ENCODE measurements around the gene XPC.

XPC gene

GRCh38 chr3:14157951-14158350 lies 20.4 kb downstream of the XPC start:
- H3K4me3 ChIP-seq (ENCODE audit: insufficient read depth, low read depth, low read length): no peak overlapping the region
- H3K27me3 ChIP-seq (ENCODE audit: control insufficient read depth, insufficient read depth, low read length, poor library complexity, severe bottlenecking): no peaks in the 10 kb centered on the region
- H3K36me3 ChIP-seq (ENCODE audit: control insufficient read depth, insufficient read depth, low read length): peaks cover 50% of the 10 kb centered on the region
- no peak overlapping the region for H3K27ac ChIP-seq (ENCODE audit: insufficient read depth, low read depth, low read length, poor library complexity, severe bottlenecking)
- H3K4me1 ChIP-seq (ENCODE audit: control insufficient read depth, insufficient read depth, low read length): no peaks in the 10 kb centered on the region
- 94 to 96% methylated on average over 9 of the region's 9 CpGs for WGBS, 2 experiments
- H3K9me3 ChIP-seq (ENCODE audit: control insufficient read depth, low read length): no peaks in the 10 kb centered on the region

- H3K27ac ChIP-seq (ENCODE audit: insufficient read depth, low read depth, low read length, poor library complexity, severe bottlenecking): no peak overlapping the region
- no peaks in the 10 kb centered on the region for H3K9me3 ChIP-seq (ENCODE audit: control insufficient read depth, low read length)
- no peaks in the 10 kb centered on the region for H3K4me1 ChIP-seq (ENCODE audit: control insufficient read depth, insufficient read depth, low read length)
- 96 to 97% methylated on average over 13 of the region's 13 CpGs for WGBS, 2 experiments
- no peak overlapping the region for H3K4me3 ChIP-seq (ENCODE audit: insufficient read depth, low read depth, low read length)
- no peaks in the 10 kb centered on the region for H3K27me3 ChIP-seq (ENCODE audit: control insufficient read depth, insufficient read depth, low read length, poor library complexity, severe bottlenecking)
- peaks cover 40% of the 10 kb centered on the region for H3K36me3 ChIP-seq (ENCODE audit: control insufficient read depth, insufficient read depth, low read length)
Measured at GRCh38 chr3:14156843-14157561, 21.4 kb downstream of the XPC start.

- 95% methylated on average over 7 of the region's 7 CpGs for WGBS, 2 experiments
- Histone ChIP-seq H3K36me3 (ENCODE audit: control insufficient read depth, insufficient read depth, low read length) (peaks cover 32% of the 10 kb centered on the region), H3K4me3 (ENCODE audit: insufficient read depth, low read depth, low read length) (no peak overlapping the region), H3K9me3 (ENCODE audit: control insufficient read depth, low read length) (no peaks in the 10 kb centered on the region), H3K4me1 (ENCODE audit: control insufficient read depth, insufficient read depth, low read length) (no peaks in the 10 kb centered on the region), H3K27me3 (ENCODE audit: control insufficient read depth, insufficient read depth, low read length, poor library complexity, severe bottlenecking) (no peaks in the 10 kb centered on the region), H3K27ac (ENCODE audit: insufficient read depth, low read depth, low read length, poor library complexity, severe bottlenecking) (no peak overlapping the region)
Measured at GRCh38 chr3:14156201-14156600, 22.2 kb downstream of the XPC start.

- 87 to 91% methylated on average over 7 of the region's 7 CpGs for WGBS, 2 experiments
- Histone ChIP-seq H3K9me3 (ENCODE audit: control insufficient read depth, low read length) (no peaks in the 10 kb centered on the region), H3K27ac (ENCODE audit: insufficient read depth, low read depth, low read length, poor library complexity, severe bottlenecking) (no peak overlapping the region), H3K36me3 (ENCODE audit: control insufficient read depth, insufficient read depth, low read length) (peaks cover 22% of the 10 kb centered on the region), H3K4me1 (ENCODE audit: control insufficient read depth, insufficient read depth, low read length) (no peaks in the 10 kb centered on the region), H3K27me3 (ENCODE audit: control insufficient read depth, insufficient read depth, low read length, poor library complexity, severe bottlenecking) (no peaks in the 10 kb centered on the region), H3K4me3 (ENCODE audit: insufficient read depth, low read depth, low read length) (no peak overlapping the region)
Measured at GRCh38 chr3:14154895-14155440, 23.4 kb downstream of the XPC start.

- no peak overlapping the region for H3K27ac ChIP-seq (ENCODE audit: insufficient read depth, low read depth, low read length, poor library complexity, severe bottlenecking)
- H3K4me3 ChIP-seq (ENCODE audit: insufficient read depth, low read depth, low read length): no peak overlapping the region
- WGBS, 2 experiments: 93 to 95% methylated on average over 5 of the region's 5 CpGs
- no peaks in the 10 kb centered on the region for H3K9me3 ChIP-seq (ENCODE audit: control insufficient read depth, low read length)
- no peaks in the 10 kb centered on the region for H3K4me1 ChIP-seq (ENCODE audit: control insufficient read depth, insufficient read depth, low read length)
- peaks cover 21% of the 10 kb centered on the region for H3K36me3 ChIP-seq (ENCODE audit: control insufficient read depth, insufficient read depth, low read length)
- no peaks in the 10 kb centered on the region for H3K27me3 ChIP-seq (ENCODE audit: control insufficient read depth, insufficient read depth, low read length, poor library complexity, severe bottlenecking)
Measured at GRCh38 chr3:14154276-14154675, 24.1 kb downstream of the XPC start.

GRCh38 chr3:14153663-14154062 lies 24.7 kb downstream of the XPC start:
- H3K4me1 ChIP-seq (ENCODE audit: control insufficient read depth, insufficient read depth, low read length): no peaks in the 10 kb centered on the region
- peaks cover 18% of the 10 kb centered on the region for H3K36me3 ChIP-seq (ENCODE audit: control insufficient read depth, insufficient read depth, low read length)
- no peak overlapping the region for H3K27ac ChIP-seq (ENCODE audit: insufficient read depth, low read depth, low read length, poor library complexity, severe bottlenecking)
- no peaks in the 10 kb centered on the region for H3K9me3 ChIP-seq (ENCODE audit: control insufficient read depth, low read length)
- 94 to 97% methylated on average over 6 of the region's 6 CpGs for WGBS, 2 experiments
- H3K4me3 ChIP-seq (ENCODE audit: insufficient read depth, low read depth, low read length): no peak overlapping the region
- H3K27me3 ChIP-seq (ENCODE audit: control insufficient read depth, insufficient read depth, low read length, poor library complexity, severe bottlenecking): no peaks in the 10 kb centered on the region

- Histone ChIP-seq H3K27me3 (ENCODE audit: control insufficient read depth, insufficient read depth, low read length, poor library complexity, severe bottlenecking) (no peaks in the 10 kb centered on the region), H3K4me1 (ENCODE audit: control insufficient read depth, insufficient read depth, low read length) (no peaks in the 10 kb centered on the region), H3K36me3 (ENCODE audit: control insufficient read depth, insufficient read depth, low read length) (peaks cover 17% of the 10 kb centered on the region), H3K4me3 (ENCODE audit: insufficient read depth, low read depth, low read length) (no peak overlapping the region), H3K27ac (ENCODE audit: insufficient read depth, low read depth, low read length, poor library complexity, severe bottlenecking) (no peak overlapping the region), H3K9me3 (ENCODE audit: control insufficient read depth, low read length) (no peaks in the 10 kb centered on the region)
- 89 to 94% methylated on average over 4 of the region's 4 CpGs for WGBS, 2 experiments
Measured at GRCh38 chr3:14152963-14153355, 25.4 kb downstream of the XPC start.

GRCh38 chr3:14152233-14152962 lies 26.0 kb downstream of the XPC start:
- Histone ChIP-seq H3K27me3 (ENCODE audit: control insufficient read depth, insufficient read depth, low read length, poor library complexity, severe bottlenecking) (no peaks in the 10 kb centered on the region), H3K27ac (ENCODE audit: insufficient read depth, low read depth, low read length, poor library complexity, severe bottlenecking) (no peak overlapping the region), H3K4me3 (ENCODE audit: insufficient read depth, low read depth, low read length) (no peak overlapping the region), H3K4me1 (ENCODE audit: control insufficient read depth, insufficient read depth, low read length) (no peaks in the 10 kb centered on the region), H3K36me3 (ENCODE audit: control insufficient read depth, insufficient read depth, low read length) (peaks cover 13% of the 10 kb centered on the region), H3K9me3 (ENCODE audit: control insufficient read depth, low read length) (no peaks in the 10 kb centered on the region)
- WGBS, 2 experiments: 88 to 93% methylated on average over 11 of the region's 11 CpGs

- WGBS, 2 experiments: 94 to 96% methylated on average over 12 of the region's 12 CpGs
- Histone ChIP-seq H3K36me3 (ENCODE audit: control insufficient read depth, insufficient read depth, low read length) (peaks cover 13% of the 10 kb centered on the region), H3K9me3 (ENCODE audit: control insufficient read depth, low read length) (no peaks in the 10 kb centered on the region)
Measured at GRCh38 chr3:14151471-14152083, 26.8 kb downstream of the XPC start.

More at GRCh38 chr3:14151471-14152083, 26.8 kb downstream of the XPC start:
- no peaks in the 10 kb centered on the region for H3K27me3 ChIP-seq (ENCODE audit: control insufficient read depth, insufficient read depth, low read length, poor library complexity, severe bottlenecking)
- H3K4me3 ChIP-seq (ENCODE audit: insufficient read depth, low read depth, low read length): no peak overlapping the region
- H3K27ac ChIP-seq (ENCODE audit: insufficient read depth, low read depth, low read length, poor library complexity, severe bottlenecking): no peak overlapping the region
- no peaks in the 10 kb centered on the region for H3K4me1 ChIP-seq (ENCODE audit: control insufficient read depth, insufficient read depth, low read length)
